Spleen (tissue), 11 donors: ENCODE results near the gene ACRBP. TPM values are rescaled to one million over a fixed set of nuclear protein-coding genes. Genes with fewer than 3 reads are reported as not detected.

Source experiments
- DNase-seq: peaks from one replicate; pipeline ENCODE4 v3.0.0-alpha.2; 2020
- H3K27ac ChIP-seq, 8 donors: fragments of 200-600 bp; sonication (generic) in 7 of 8; 1 replicate in 4 of 8; 2 replicates in 4 of 8; pipeline versions ENCODE4 v1.5.0 to v1.8.0; 2016 to 2021; ENCODE audit warnings: inconsistent platforms in 4 of 8, mild to moderate bottlenecking in 4 of 8, moderate library complexity in 1 of 8
- H3K27me3 ChIP-seq, 7 donors: fragments of 200-600 bp; sonication (generic) in 6 of 7; replicated peaks in 1 of 7; 1 replicate in 4 of 7; 2 replicates in 3 of 7; pipeline versions ENCODE4 v1.5.0 to v1.8.0; 2016 to 2021; ENCODE audit warnings: inconsistent platforms in 3 of 7, mild to moderate bottlenecking in 1 of 7
- H3K36me3 ChIP-seq, 6 donors: fragments of 200-600 bp; sonication (generic) in 5 of 6; 1 replicate in 4 of 6; 2 replicates in 2 of 6; pipeline versions ENCODE4 v1.5.0 to v1.8.0; 2016 to 2021; ENCODE audit warnings: inconsistent platforms in 2 of 6
- H3K4me1 ChIP-seq, 6 donors: fragments of 200-600 bp; sonication (generic) in 5 of 6; 1 replicate in 3 of 6; 2 replicates in 3 of 6; pipeline versions ENCODE4 v1.5.0 to v1.8.0; 2016 to 2021; ENCODE audit warnings: inconsistent platforms in 3 of 6
- H3K4me3 ChIP-seq, 8 donors: fragments of 200-600 bp; sonication (generic) in 7 of 8; 1 replicate in 4 of 8; 2 replicates in 4 of 8; pipeline versions ENCODE4 v1.5.0 to v1.8.0; 2016 to 2021; ENCODE audit warnings: inconsistent platforms in 4 of 8, mild to moderate bottlenecking in 4 of 8, moderate library complexity in 2 of 8
- H3K9me3 ChIP-seq, 8 donors: fragments of 200-600 bp; sonication (generic) in 7 of 8; 1 replicate in 4 of 8; 2 replicates in 4 of 8; pipeline versions ENCODE4 v1.5.0 to v1.8.0; 2016 to 2021; ENCODE audit warnings: inconsistent platforms in 4 of 8
- POLR2A ChIP-seq, 3 donors: fragments of 450-650 bp; IDR thresholded peaks; one replicate each; pipeline ENCODE4 v1.5.1; 2017; ENCODE audit warnings: antibody characterized with exemption in 3 of 3, mild to moderate bottlenecking in 1 of 3
- POLR2AphosphoS5 ChIP-seq, 3 donors: sonication (generic); formaldehyde crosslinking; IDR thresholded peaks; one replicate each; pipeline ENCODE4 v1.5.1; 2017; ENCODE audit warnings: antibody characterized with exemption in 3 of 3
- WGBS, 5 donors: extraction: QIAGEN DNeasy Blood & Tissue Kit in 3 of 5; methylation state at CpG; one replicate each; pipeline versions ENCODE4 v1.1.5 to v1.1.7; 2013 to 2018; 5-methylcytosine and 5-hydroxymethylcytosine counted together
- intact Hi-C: fragments of 100-400 bp; cut with DNase I; formaldehyde crosslinking; loops from one replicate; pipeline ENCODE4 v1.15.0; 2023; ENCODE audit warnings: low total_unique reads
- polyA plus RNA-seq, 3 donors: library from polyadenylated mRNA; stranded (reverse); fragments of 200-250 nt; gene quantifications; one replicate each; pipeline ENCODE4 v1.2.1, GENCODE V29; 2013
- total RNA-seq, 7 donors: library from RNA; depleted of rRNA in 3 of 7; stranded (reverse); fragments of >200 nt in 3 of 7; fragmentation: NEBNext Ultra II Directional in 4 of 7; extraction: Animal tissue kit (Norgen Biotek cat#: 25700) in 4 of 7; gene quantifications; one replicate each; pipeline versions ENCODE4 v1.1.0 to v1.2.1, GENCODE V29; 2016 to 2021
- TF ChIP-seq, protein P1 (sequence below), 11 experiments: fragments of 200-600 bp in 7 of 11; fragments of 450-650 bp in 4 of 11; sonication (generic) in 4 of 11; IDR thresholded peaks in 8 of 11; conservative IDR thresholded peaks in 3 of 11; 1 replicate in 7 of 11; 2 replicates in 4 of 11; pipeline versions ENCODE4 v1.4.0 to v1.8.0; 2016 to 2021; ENCODE audit warnings: antibody characterized with exemption in 11 of 11, inconsistent platforms in 4 of 11, mild to moderate bottlenecking in 1 of 11
- donor health status: healthy with polysubstance abuse.
- donor health status: DM: no; HTN: no; CAD: no; lungs with moderate emphysema.
- donor health status: DM: no; HTN: no; CAD: no.
- donor health status: Bipolar disorder and iron deficiency.
- donor health status: healthy.
- donor health status: DM: no; HTN: no; CAD: no.
- donor health status: DM: yes; HTN: yes; CAD: no.

ACRBP gene
- total and polyA plus RNA-seq, 10 donors = 7.2 to 41.7 (median 13.6) TPM

DNA sequence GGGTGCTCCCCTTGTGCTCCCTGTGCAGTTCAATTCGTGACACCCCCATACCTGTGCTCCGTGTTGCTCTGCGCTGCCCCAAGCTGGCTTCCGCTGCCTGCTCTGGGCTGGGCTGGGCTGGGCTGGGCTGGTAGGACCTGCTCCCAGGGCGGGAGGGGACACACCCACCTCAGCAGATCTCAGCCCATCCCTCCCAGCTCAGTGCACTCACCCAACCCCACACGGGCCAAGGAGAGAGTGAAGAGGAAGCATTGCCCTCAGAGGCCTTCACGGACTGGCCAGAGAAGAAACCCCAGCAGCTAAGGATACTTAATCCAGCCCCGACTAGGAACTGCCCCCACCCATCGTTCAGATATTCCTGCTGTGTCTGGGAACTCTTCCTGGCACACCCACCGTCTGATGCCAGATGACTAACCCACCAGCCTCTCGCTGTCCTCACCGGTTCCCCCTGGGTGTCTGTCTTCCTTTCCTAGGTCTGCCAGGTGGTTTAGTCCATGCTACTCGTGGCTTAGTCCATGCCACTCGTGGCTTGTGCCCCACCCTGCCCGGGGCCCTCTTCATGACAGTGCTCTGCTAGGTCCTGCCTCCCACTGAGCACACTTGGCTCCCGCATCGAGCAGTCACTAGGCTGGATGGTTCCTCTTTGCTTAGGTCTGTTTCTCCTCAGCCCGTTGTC lies 11.2 kb downstream of the ACRBP start, which contains the start of gene LPAR5:
LPAR5 (minus strand) TSS at position 104 of the 676 bp plus-strand sequence. CDS start 14,711 bp downstream, outside the sequence.
- intact Hi-C loops = no loop called here
- H3K4me1 ChIP-seq = peaks cover 46 to 99% (median 78%) of the 10 kb centered on the region in 6 donors
- peak within 1 kb of the TSS; percentile 38 to 91 (median 84) for H3K27ac ChIP-seq
- H3K4me3 ChIP-seq = peak within 1 kb of the TSS; percentile 3 to 71 (median 32)
- H3K9me3 ChIP-seq = no peaks in the 10 kb centered on the region
- no peaks in the 10 kb centered on the region for H3K27me3 ChIP-seq
- TF ChIP-seq POLR2A (IDR thresholded peaks at IDR 0.05) (peak in 1 of 3 donors; percentile 68), POLR2AphosphoS5 (IDR thresholded peaks at IDR 0.05) (peak; percentile 79 to 85 (median 84))
- TF ChIP-seq, protein P1, sequence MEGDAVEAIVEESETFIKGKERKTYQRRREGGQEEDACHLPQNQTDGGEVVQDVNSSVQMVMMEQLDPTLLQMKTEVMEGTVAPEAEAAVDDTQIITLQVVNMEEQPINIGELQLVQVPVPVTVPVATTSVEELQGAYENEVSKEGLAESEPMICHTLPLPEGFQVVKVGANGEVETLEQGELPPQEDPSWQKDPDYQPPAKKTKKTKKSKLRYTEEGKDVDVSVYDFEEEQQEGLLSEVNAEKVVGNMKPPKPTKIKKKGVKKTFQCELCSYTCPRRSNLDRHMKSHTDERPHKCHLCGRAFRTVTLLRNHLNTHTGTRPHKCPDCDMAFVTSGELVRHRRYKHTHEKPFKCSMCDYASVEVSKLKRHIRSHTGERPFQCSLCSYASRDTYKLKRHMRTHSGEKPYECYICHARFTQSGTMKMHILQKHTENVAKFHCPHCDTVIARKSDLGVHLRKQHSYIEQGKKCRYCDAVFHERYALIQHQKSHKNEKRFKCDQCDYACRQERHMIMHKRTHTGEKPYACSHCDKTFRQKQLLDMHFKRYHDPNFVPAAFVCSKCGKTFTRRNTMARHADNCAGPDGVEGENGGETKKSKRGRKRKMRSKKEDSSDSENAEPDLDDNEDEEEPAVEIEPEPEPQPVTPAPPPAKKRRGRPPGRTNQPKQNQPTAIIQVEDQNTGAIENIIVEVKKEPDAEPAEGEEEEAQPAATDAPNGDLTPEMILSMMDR (IDR thresholded peaks at IDR 0.05 in 8 of 11, conservative IDR thresholded peaks at IDR 0.05 in 3 of 11) = no peak
- 32 to 42% (median 37%) methylated on average over 17 to 18 of the region's 18 CpGs for WGBS, 5 donors
- peaks cover 0 to under 1% (median 0%) of the 10 kb centered on the region in 6 donors for H3K36me3 ChIP-seq
- DNase-seq = peak; percentile 93

- H3K9me3 ChIP-seq = no peaks in the 10 kb centered on the region
- DNase-seq = peak; percentile 88
- peak overlapping the region; percentile 38 to 91 (median 84) for H3K27ac ChIP-seq
- intact Hi-C loops = no loop called here
- WGBS, 5 donors = 46 to 56% (median 54%) methylated on average over 5 of the region's 5 CpGs
- H3K4me3 ChIP-seq = peak overlapping the region; percentile 3 to 71 (median 32)
- peaks cover 0 to 6% (median 0%) of the 10 kb centered on the region in 6 donors for H3K36me3 ChIP-seq
- no peaks in the 10 kb centered on the region for H3K27me3 ChIP-seq
- peaks cover 50 to 99% (median 83%) of the 10 kb centered on the region in 6 donors for H3K4me1 ChIP-seq
- peak in 1 of 3 donors; percentile 52 for TF ChIP-seq POLR2A (IDR thresholded peaks at IDR 0.05)
- peak in 1 of 3 donors; percentile 38 for TF ChIP-seq POLR2AphosphoS5 (IDR thresholded peaks at IDR 0.05)
- TF ChIP-seq, protein P1 (IDR thresholded peaks at IDR 0.05 in 8 of 11, conservative IDR thresholded peaks at IDR 0.05 in 3 of 11) = no peak
Observed at GRCh38 chr12:6635375-6635855, 11.8 kb downstream of the ACRBP start.

- 45 to 53% (median 49%) methylated on average over 21 of the region's 21 CpGs for WGBS, 5 donors
- Histone ChIP-seq H3K36me3 (peaks cover 0 to 11% (median 0%) of the 10 kb centered on the region in 6 donors), H3K4me3 (peak overlapping the region in 6 of 8 donors; percentile 5 to 71 (median 24)), H3K27me3 (no peaks in the 10 kb centered on the region), H3K4me1 (peaks cover 28 to 100% (median 78%) of the 10 kb centered on the region in 6 donors), H3K9me3 (no peaks in the 10 kb centered on the region), H3K27ac (peak overlapping the region; percentile 78 to 91 (median 88))
- intact Hi-C loops = no loop called here
- peak; percentile 86 for DNase-seq
- TF ChIP-seq POLR2A (IDR thresholded peaks at IDR 0.05) (peak in 1 of 3 donors; percentile 63), POLR2AphosphoS5 (IDR thresholded peaks at IDR 0.05) (peak in 2 of 3 donors; percentile 69 to 93)
- TF ChIP-seq, protein P1 (IDR thresholded peaks at IDR 0.05 in 8 of 11, conservative IDR thresholded peaks at IDR 0.05 in 3 of 11) = no peak
Observed at GRCh38 chr12:6632026-6632983, 14.9 kb downstream of the ACRBP start.
